ENCODE data around the gene FAM221A.
A peak's percentile ranks its signal among the peaks of the same experiment; 100 is the strongest.
"Not testable (repeated sequence)": the region's sequence is repeated elsewhere in the genome, so short reads cannot be mapped to it uniquely, and the experiment has no call there.

The FAM221A gene, protein sequence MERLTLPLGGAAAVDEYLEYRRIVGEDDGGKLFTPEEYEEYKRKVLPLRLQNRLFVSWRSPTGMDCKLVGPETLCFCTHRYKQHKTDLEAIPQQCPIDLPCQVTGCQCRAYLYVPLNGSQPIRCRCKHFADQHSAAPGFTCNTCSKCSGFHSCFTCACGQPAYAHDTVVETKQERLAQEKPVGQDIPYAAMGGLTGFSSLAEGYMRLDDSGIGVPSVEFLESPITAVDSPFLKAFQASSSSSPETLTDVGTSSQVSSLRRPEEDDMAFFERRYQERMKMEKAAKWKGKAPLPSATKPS

GRCh38 chr7:23679898-23680413 is at the start of gene FAM221A:
Gene FAM221A, plus strand, starts transcription at chr7:23680199. Its CDS starts 20 bp downstream, at chr7:23680219.
- DNase-seq (ENCODE audit: low spot score), result peak; percentile 76

GRCh38 chr7:23633417-23633816 is 46.6 kb upstream of the FAM221A start:
- no peak for DNase-seq (ENCODE audit: low spot score)

DNA sequence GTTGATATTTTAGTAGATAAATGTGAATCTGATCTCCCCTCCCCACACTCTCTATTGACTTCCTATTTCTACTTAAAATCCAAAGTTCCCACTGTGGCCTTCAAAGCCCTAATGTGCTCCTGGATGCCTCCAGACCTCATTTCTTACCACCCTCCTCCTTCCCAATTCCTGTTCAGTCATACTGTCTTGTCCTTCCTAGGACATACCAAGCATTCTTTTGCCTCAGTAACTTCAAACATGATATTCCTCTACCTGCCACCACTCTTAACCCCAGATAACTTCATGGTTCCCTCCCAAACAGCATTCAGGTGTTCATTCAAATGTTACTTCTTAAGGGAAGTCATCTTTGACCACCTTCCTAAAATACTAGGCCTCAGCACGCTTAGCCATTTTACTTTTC is 34.2 kb upstream of the FAM221A start:
- no peak for DNase-seq (ENCODE audit: low spot score)

DNA sequence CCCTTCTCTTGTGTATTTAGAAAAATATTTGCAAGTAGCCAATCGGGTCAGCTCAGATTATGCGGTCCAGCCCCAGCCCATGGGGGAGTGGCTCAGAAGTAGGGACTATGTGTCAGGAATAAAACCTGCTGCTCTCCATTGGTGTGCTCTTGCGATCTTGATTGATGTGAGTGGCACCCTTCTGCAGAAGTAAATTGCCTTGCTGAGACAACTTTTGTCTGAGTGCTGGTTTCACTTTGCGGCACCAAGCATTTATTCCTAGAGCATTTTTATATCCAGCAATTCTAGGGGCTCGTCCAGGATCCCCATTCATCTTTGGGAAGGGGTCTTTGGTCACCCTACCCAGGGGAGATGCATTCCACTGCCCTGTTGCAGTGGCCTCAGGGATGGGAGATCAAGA is 26.1 kb upstream of the FAM221A start:
- no peak for DNase-seq (ENCODE audit: low spot score)

DNA sequence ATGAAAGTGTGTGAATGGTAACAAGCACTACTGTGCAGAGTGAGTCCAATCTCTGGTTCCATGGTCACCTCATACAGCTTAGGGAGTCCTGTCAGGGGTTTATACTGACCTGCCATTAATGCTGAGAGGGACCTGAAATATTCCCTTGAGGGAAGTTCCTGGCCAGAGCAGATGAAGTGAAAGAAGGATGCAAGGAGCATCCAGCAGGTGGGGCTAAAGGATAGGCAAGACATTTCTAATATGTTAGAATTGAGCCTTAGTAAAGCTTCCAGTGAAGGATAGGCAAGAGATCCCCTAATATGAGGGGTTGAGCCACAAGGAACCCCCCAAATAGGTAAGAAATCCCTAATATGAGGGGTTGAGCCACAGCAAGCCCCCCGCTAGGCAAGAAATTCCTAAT is 25.5 kb upstream of the FAM221A start:
- DNase-seq (ENCODE audit: low spot score), result no peak

DNA sequence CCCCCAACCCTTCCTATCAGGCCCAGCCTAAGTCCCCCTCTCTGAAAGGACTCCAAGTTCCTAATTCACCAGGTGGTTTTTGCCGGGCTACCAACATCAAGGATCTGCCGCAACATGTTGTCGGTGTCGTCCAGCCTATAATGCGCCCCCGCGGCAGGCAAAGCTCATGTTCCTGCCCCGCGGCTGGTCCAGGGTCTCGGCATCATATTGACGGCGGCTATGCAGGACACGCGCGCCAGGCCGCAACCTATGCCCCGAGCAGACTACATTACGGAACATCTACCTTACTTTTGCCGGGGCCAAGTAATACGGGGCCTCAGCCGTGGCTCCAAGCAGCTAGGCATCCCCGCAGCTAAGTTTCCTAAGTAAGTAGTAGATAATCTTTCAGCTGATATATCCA is 24.6 kb upstream of the FAM221A start:
- no peak for DNase-seq (ENCODE audit: low spot score)

- no peak for DNase-seq (ENCODE audit: low spot score)
Measured at GRCh38 chr7:23658831-23659427, 21.1 kb upstream of the FAM221A start.

DNA sequence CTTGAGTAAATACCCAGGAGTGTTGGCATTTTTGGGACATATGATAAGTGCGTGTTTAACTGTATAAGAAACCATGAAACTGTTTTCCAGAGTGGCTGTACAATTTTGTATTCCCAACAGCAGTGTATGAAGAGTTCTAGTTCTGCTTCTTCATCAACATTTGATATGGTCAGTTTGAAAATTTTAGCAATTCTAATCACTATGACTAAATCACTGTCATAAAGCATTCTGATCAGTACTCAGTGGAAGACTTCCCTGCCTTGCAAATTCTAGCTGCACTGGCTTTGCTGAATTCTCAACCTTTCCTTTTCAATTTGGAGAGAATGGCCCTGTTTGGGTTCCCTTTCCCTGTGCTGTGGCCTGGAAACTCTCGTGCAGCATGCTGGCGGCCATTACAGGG is 18.6 kb upstream of the FAM221A start:
- DNase-seq (ENCODE audit: low spot score), result no peak

DNA sequence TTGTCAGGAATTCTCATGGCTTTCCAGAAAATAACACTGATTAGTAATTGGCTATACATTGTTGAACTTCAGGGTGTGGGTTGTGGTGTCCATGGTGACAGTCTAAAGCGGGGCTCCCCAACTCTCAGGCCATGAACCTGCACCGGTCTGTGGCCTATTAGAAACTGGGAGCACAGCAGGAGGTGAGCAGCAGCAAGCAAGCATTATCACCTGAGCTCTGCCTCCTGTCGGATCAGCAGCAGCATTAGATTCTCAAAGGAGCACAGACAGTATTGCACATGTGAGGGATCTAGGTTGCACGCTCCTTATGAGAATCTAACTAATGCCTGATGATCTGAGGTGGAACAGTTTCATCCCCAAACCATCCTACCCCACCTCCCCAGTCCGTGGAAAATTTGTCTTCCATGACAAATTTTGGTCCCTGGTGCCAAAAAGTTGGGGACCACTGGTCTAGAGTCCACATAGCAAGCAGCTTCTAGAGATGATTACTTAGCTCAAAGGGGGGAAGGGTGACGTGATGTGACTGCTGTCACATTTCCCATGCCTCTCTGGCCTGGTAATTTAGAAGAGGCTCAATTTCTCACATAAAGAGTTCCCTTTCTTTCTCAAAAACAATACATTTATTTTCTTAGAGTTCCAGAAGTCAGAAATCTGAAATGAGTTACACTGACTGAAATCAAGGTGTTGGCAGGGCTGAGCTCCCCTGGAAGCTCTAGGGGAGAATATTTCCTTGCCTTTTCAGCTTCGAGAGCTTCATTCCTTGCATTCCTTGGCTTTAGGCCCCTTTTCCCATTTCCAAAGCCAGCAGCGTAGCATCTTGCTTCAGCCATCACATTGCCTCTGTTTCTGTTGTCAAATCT is 17.6 kb upstream of the FAM221A start:
- no peak for DNase-seq (ENCODE audit: low spot score)

DNA sequence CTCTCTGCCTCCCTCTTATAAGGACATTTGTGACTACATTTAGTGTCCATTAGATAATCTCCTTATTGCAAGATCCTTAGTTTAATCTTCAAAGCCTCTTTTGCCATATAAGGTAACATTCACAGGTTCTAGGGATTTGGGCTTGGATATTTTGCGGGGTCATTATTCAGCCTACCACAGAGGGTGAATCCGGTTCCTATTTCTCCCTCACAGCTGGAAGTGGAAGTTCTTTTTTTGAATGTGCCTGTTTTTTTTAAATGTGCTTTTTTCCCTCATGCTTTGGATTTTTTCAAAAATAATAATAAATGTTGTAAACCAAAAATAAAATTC is 17.1 kb upstream of the FAM221A start:
- DNase-seq (ENCODE audit: low spot score), result no peak

GRCh38 chr7:23664122-23664521 is 15.9 kb upstream of the FAM221A start:
- no peak for DNase-seq (ENCODE audit: low spot score)

DNA sequence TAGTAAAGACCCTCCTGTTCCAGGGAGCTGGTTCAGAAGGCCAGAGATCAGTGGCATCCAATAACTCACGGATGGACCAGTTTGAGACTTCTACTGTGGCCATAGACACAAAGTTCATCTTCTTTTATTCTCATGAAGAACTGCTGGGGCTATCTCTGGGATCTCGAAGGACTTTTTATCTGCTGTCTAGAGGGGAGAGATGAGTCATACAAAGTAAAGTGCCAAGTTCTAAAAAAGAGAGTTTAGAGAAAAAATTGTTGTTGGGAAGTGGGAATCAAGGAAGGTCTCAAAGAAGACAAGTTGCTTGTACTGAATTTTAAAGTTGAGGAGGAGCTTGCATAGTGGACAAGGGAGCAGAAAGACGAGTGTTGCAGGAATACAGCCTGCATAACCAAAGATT is 8.0 kb upstream of the FAM221A start:
- no peak for DNase-seq (ENCODE audit: low spot score)

GRCh38 chr7:23680414-23681405 is 711 bp downstream of the FAM221A start:
- DNase-seq (ENCODE audit: low spot score), result peak; percentile 39

DNA sequence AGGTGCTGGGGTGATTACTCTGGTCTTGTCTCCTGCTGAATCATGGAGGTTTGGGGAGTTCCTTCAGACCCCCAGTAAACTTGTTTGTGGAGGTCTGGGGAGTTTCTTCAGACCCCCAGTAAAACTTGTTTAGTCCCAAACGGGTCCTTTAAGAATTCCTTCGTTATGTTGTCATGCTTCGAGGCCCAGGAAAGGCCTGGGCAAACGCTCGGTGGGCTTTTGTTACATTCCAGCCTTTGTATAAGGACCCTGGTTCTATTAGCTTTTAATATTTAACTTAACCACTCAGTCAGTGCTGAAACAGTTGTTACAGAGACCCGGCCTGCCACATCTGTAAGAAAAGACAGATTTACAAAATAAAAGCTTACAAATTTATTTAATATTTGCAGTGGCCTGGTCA is 4.0 kb downstream of the FAM221A start:
- not testable (repeated sequence) for DNase-seq (ENCODE audit: low spot score)

GRCh38 chr7:23685731-23686130 is 5.7 kb downstream of the FAM221A start:
- no peak for DNase-seq (ENCODE audit: low spot score)

GRCh38 chr7:23687011-23687410 is 7.0 kb downstream of the FAM221A start:
- DNase-seq (ENCODE audit: low spot score), result no peak

DNA sequence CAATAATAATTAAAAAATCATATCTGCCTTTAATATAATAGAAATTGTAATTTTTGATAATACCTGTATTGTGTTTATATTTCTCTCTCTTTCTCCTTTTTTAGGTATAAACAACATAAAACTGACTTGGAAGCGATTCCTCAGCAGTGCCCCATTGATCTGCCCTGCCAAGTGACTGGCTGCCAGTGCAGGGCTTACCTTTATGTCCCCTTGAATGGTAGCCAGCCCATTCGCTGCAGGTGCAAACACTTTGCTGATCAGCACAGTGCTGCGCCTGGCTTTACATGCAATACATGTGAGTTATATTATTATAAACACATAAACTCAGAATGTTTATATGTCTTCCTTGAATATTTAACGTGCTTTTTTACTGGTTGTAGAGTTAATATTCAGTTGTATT is 9.2 kb downstream of the FAM221A start:
- no peak for DNase-seq (ENCODE audit: low spot score)

GRCh38 chr7:23691320-23691719 is 11.3 kb downstream of the FAM221A start:
- no peak for DNase-seq (ENCODE audit: low spot score)

DNA sequence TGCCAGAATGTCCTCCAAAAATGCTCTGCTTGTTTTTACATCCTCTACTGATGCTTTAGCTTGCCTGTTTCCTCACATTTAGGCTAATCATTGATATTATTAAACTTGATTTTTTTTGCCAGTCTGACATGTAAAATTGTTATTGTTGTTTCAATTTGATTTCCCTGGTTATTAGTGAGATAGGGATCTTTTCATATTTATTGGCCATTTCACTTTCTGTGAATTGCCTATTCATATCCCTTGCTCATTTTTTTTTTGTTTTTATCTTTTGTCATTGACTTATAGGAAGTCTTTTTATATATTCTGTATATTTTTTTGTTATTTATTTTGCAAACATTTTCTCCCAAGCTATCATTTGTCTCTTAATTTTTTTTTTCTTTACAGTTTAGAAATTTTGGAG is 13.2 kb downstream of the FAM221A start:
- DNase-seq (ENCODE audit: low spot score), result no peak

- peak; percentile 48 for DNase-seq (ENCODE audit: low spot score)
Measured at GRCh38 chr7:23696916-23697441, 17.0 kb downstream of the FAM221A start.

DNA sequence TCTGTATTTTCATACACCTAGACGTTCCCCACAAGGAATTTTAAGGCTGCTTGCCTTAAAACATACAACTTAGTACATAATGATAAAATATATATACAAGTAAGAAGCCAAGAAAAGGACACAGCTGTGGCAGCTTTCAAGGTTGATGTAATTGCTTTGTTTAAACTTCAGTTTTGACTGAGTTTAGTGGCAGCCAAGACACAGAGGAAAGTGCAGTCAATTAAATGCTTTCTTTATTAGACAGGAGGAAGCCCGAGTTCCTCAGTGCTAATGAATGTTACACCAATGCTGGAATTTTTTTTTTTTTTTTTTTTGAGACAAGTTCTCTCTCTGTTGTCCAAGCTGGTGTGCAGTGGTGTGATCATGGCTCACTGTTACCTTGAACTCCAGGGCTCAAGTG is 18.8 kb downstream of the FAM221A start:
- no peak for DNase-seq (ENCODE audit: low spot score)
